GM12874 (cell line): Measurements from ENCODE around the gene RPL41.

Experiments used
- CTCF ChIP-seq: IDR thresholded peaks from 2 replicates; pipeline ENCODE4 v1.5.1; 2011; ENCODE audit warnings: low read depth, mild to moderate bottlenecking, control low read depth, low read length, moderate library complexity; ENCODE audit not compliant: insufficient read depth

The RPL41 gene

GRCh38 chr12:56129942-56130495 is 13.6 kb downstream of the RPL41 start:
- no peak for TF ChIP-seq CTCF

- no peak for TF ChIP-seq CTCF
These were observed 14.4 kb downstream of the RPL41 start for GRCh38 chr12:56130876-56131275.

GRCh38 chr12:56134897-56135296 is 18.5 kb downstream of the RPL41 start:
- TF ChIP-seq CTCF, result no peak

GRCh38 chr12:56137853-56138571 is 21.6 kb downstream of the RPL41 start:
- no peak for TF ChIP-seq CTCF

GRCh38 chr12:56141946-56142784 is 25.7 kb downstream of the RPL41 start:
- no peak for TF ChIP-seq CTCF

GRCh38 chr12:56143217-56143616 is 26.8 kb downstream of the RPL41 start:
- TF ChIP-seq CTCF, result no peak

- no peak for TF ChIP-seq CTCF
These were observed 27.4 kb downstream of the RPL41 start for GRCh38 chr12:56143870-56144269.
